HepG2 (cell line): ENCODE measurements around the gene MPG. TPM values are rescaled to one million over a fixed set of nuclear protein-coding genes. Genes with fewer than 3 reads are reported as not detected.

ENCODE experiments used
- ATAC-seq: fragments of 200-7000 bp; cut with Tn5 transposase; 3 replicates; pipeline ENCODE4 v1.9.1; 2020; ENCODE audit warnings: mild to moderate bottlenecking, moderate library complexity
- BruUV-seq: library from RNA; stranded (reverse); fragments of 400-500 nt; replicated peaks from 2 replicates; lab custom pipeline; 2021; lab: Mats Ljungman, UMichigan
- CTCF ChIA-PET: fragments of 300-600 bp; formaldehyde crosslinking; extraction: SDS; loops from one replicate; lab custom pipeline; 2021; ENCODE audit warnings: low total read pairs, inconsistent platforms, low intra/inter-chr PET ratio; lab: Yijun Ruan, JAX
- POLR2A ChIA-PET: fragments of 350-600 bp; sonication (Branson Sonifier 250); formaldehyde crosslinking; loops from one replicate; lab custom pipeline; 2020; ENCODE audit warnings: antibody characterized with exemption, inconsistent platforms; lab: Yijun Ruan, JAX
- DNase-seq: peaks from one replicate; pipeline ENCODE4 v3.0.0-alpha.2; 2015; ENCODE audit warnings: low spot score
- FAIRE-seq: peaks from 3 replicates; lab custom pipeline; 2011; peaks lifted over from hg19 to GRCh38; lab: Jason Lieb, UNC
- H2AFZ ChIP-seq: one replicate; pipeline ENCODE4 v1.6.1; 2011; ENCODE audit warnings: low read length, inconsistent platforms
- H3K27ac ChIP-seq: fragments of 300-600 bp; 3 replicates; pipeline ENCODE4 v1.8.0; 2011; ENCODE audit warnings: mixed run types, mild to moderate bottlenecking, mixed read lengths, low read length, inconsistent platforms; ENCODE audit not compliant: insufficient read depth; ENCODE audit errors: extremely low read length
- H3K27me3 ChIP-seq, 2 experiments: fragments of 200-600 bp in 1 of 2; 2 replicates in 1 of 2; 3 replicates in 1 of 2; pipeline versions ENCODE4 v1.6.0 to v1.8.0; 2011; ENCODE audit warnings: low read length in 2 of 2, mild to moderate bottlenecking in 2 of 2, moderate library complexity in 2 of 2, inconsistent platforms in 1 of 2; ENCODE audit not compliant: insufficient read depth in 2 of 2, control insufficient read depth in 1 of 2
- H3K36me3 ChIP-seq, 2 experiments: fragments of 200-600 bp in 1 of 2; replicated peaks in 1 of 2; 2 replicates in 1 of 2; 3 replicates in 1 of 2; pipeline versions ENCODE4 v1.5.1 to v1.8.0; 2011; ENCODE audit warnings: low read length in 2 of 2, inconsistent platforms in 1 of 2; ENCODE audit not compliant: insufficient read depth in 2 of 2, control insufficient read depth in 1 of 2
- H3K4me1 ChIP-seq: 2 replicates; pipeline ENCODE4 v1.5.1; 2012; ENCODE audit warnings: low read length, inconsistent platforms; ENCODE audit not compliant: insufficient read depth
- H3K4me2 ChIP-seq: 2 replicates; pipeline ENCODE4 v1.6.0; 2011; ENCODE audit warnings: low read depth, low read length, inconsistent platforms
- H3K4me3 ChIP-seq, 3 experiments: fragments of 200-600 bp in 1 of 3; sonication (generic), shearing (Covaris generic) in 1 of 3; replicated peaks in 1 of 3; 2 replicates each; pipeline ENCODE4 v1.5.1; 2011 to 2016; ENCODE audit warnings: low read length in 3 of 3, inconsistent platforms in 2 of 3, low read depth in 2 of 3, mild to moderate bottlenecking in 2 of 3, control low read depth in 1 of 3, mixed read lengths in 1 of 3; ENCODE audit not compliant: insufficient read depth in 1 of 3
- H3K79me2 ChIP-seq: one replicate; pipeline ENCODE4 v1.6.1; 2011; ENCODE audit warnings: low read length, inconsistent platforms; ENCODE audit not compliant: insufficient read depth
- H3K9ac ChIP-seq: 2 replicates; pipeline ENCODE4 v1.6.0; 2011; ENCODE audit warnings: mild to moderate bottlenecking, low read depth, low read length, inconsistent platforms; ENCODE audit not compliant: insufficient read depth
- H3K9me3 ChIP-seq: 2 replicates; pipeline ENCODE4 v1.5.1; 2012; ENCODE audit warnings: mild to moderate bottlenecking, low read length
- H4K20me1 ChIP-seq: 2 replicates; pipeline ENCODE4 v1.6.0; 2011; ENCODE audit warnings: inconsistent platforms, mild to moderate bottlenecking, low read length, moderate library complexity; ENCODE audit not compliant: insufficient read depth
- DNMT1 ChIP-seq: sonication (generic); formaldehyde crosslinking; IDR thresholded peaks from 2 replicates; pipeline ENCODE4 v1.5.1; 2020; ENCODE audit warnings: mild to moderate bottlenecking, missing genetic modification reagents
- FOXA1 ChIP-seq, 2 experiments: fragments of 450-650 bp in 1 of 2; sonication (generic) in 1 of 2; formaldehyde crosslinking in 1 of 2; IDR thresholded peaks; 2 replicates each; pipeline versions ENCODE4 v1.4.0 to v1.6.1; 2016 to 2020; ENCODE audit warnings: missing genetic modification reagents in 1 of 2
- GATAD1 ChIP-seq: IDR thresholded peaks from 2 replicates; pipeline ENCODE4 v1.6.1; 2016; ENCODE audit warnings: missing genetic modification reagents, missing compliant biosample characterization
- ISL2 ChIP-seq: sonication (generic); formaldehyde crosslinking; IDR thresholded peaks from 2 replicates; pipeline ENCODE4 v1.5.0; 2020; ENCODE audit warnings: missing genetic modification reagents
- KLF13 ChIP-seq: sonication (generic); formaldehyde crosslinking; IDR thresholded peaks from 2 replicates; pipeline ENCODE4 v1.4.0; 2020; ENCODE audit warnings: mild to moderate bottlenecking, missing genetic modification reagents
- REST ChIP-seq, 2 experiments: IDR thresholded peaks; 2 replicates each; pipeline ENCODE4 v1.6.1; 2011 to 2012; ENCODE audit warnings: low read length in 2 of 2, borderline replicate concordance in 1 of 2, low read depth in 1 of 2, mild to moderate bottlenecking in 1 of 2, moderate library complexity in 1 of 2
- STAG1 ChIP-seq: sonication (generic); formaldehyde crosslinking; IDR thresholded peaks from 2 replicates; pipeline ENCODE4 v1.4.0; 2020; ENCODE audit warnings: missing genetic modification reagents
- ZFAT ChIP-seq: sonication (generic); formaldehyde crosslinking; conservative IDR thresholded peaks from 2 replicates; pipeline ENCODE4 v1.8.1; 2023; ENCODE audit warnings: missing genetic modification reagents, inconsistent platforms
- ZNF343 ChIP-seq: sonication (generic); formaldehyde crosslinking; IDR thresholded peaks from 2 replicates; pipeline ENCODE4 v1.4.0; 2020; ENCODE audit warnings: mild to moderate bottlenecking, missing genetic modification reagents
- ZNF597 ChIP-seq: sonication (generic); formaldehyde crosslinking; IDR thresholded peaks from 2 replicates; pipeline ENCODE4 v1.5.0; 2020; ENCODE audit warnings: missing genetic modification reagents
- ZNF644 ChIP-seq: IDR thresholded peaks from 2 replicates; pipeline ENCODE4 v1.6.1; 2016; ENCODE audit warnings: low read depth
- ZNF737 ChIP-seq: sonication (generic); formaldehyde crosslinking; IDR thresholded peaks from 2 replicates; pipeline ENCODE4 v1.5.0; 2020; ENCODE audit warnings: missing genetic modification reagents, mild to moderate bottlenecking, borderline replicate concordance
- ZNF768 ChIP-seq: sonication (generic); formaldehyde crosslinking; IDR thresholded peaks from 2 replicates; pipeline ENCODE4 v1.4.0; 2020; ENCODE audit warnings: missing genetic modification reagents
- ZNF839 ChIP-seq: sonication (generic); formaldehyde crosslinking; IDR thresholded peaks from 2 replicates; pipeline ENCODE4 v1.4.0; 2020; ENCODE audit warnings: missing genetic modification reagents, mild to moderate bottlenecking, borderline replicate concordance
- whole genome bisulfite sequencing: methylation state at CpG from one replicate; pipeline ENCODE4 v1.1.6; 2017; ENCODE audit warnings: low lambda C conversion rate; 5-methylcytosine and 5-hydroxymethylcytosine counted together
- in situ Hi-C: cut with HindIII; loops from 2 replicates; pipeline ENCODE4 v1.10.0; 2017; ENCODE audit warnings: low pct_unique_long_range_greater_than_20kb; ENCODE audit not compliant: extremely low pct_ligation_motif_present
- intact Hi-C: fragments of 100-400 bp; cut with micrococcal nuclease; formaldehyde crosslinking; loops from one replicate; pipeline ENCODE4 v1.10.0; 2022; ENCODE audit not compliant: unreplicated experiment
- polyA plus RNA-seq, 8 experiments: library from polyadenylated mRNA; depleted of rRNA in 3 of 8; stranded (reverse) in 7 of 8; unstranded in 1 of 8; fragments of >200 nt; fragmentation: Illumina TruSeq in 4 of 8; extraction: Trizol in 4 of 8; gene quantifications; 2 replicates each; pipeline versions ENCODE4 v1.2.1 to v1.2.3, GENCODE V29; 2011 to 2016; ENCODE audit warnings: low read depth in 4 of 8, missing spikeins in 1 of 8, mixed read lengths in 1 of 8; ENCODE audit not compliant: insufficient read depth in 1 of 8
- total RNA-seq, 5 experiments: library from RNA; depleted of rRNA; stranded (reverse); fragments of >200 nt; fragmentation: Illumina TruSeq; extraction: Trizol; gene quantifications; 2 replicates each; pipeline ENCODE4 v1.2.3, GENCODE V29; 2016; ENCODE audit warnings: low read depth in 1 of 5

Gene MPG
- total and polyA plus RNA-seq, 2 of the 13 experiments (the other 11 are each of a cell fraction or from before 2014, with no cell fraction given), result 59.1 to 62.5 TPM

GRCh38 chr16:54237-54581, 23.8 kb upstream of the MPG start (continued):
- TF ChIP-seq ZNF839 (CRISPR knock-in tag), result no peak

- Histone ChIP-seq H3K9me3 (no peaks in the 10 kb centered on the region), H3K27ac (no peak overlapping the region), H3K36me3 (peaks cover 13 to 41% of the 10 kb centered on the region in 2 experiments; a peak in 4 of 5 replicates), H3K4me2 (no peak overlapping the region), H2AFZ (no peak overlapping the region), H3K4me1 (peaks cover 23% of the 10 kb centered on the region), H3K79me2 (peaks cover 19% of the 10 kb centered on the region), H3K9ac (no peak overlapping the region), H4K20me1 (no peaks in the 10 kb centered on the region), H3K27me3 (no peaks in the 10 kb centered on the region; a peak in 1 of 5 replicates), H3K4me3 (no peak overlapping the region)
- WGBS, result 96% methylated on average over 5 of the region's 11 CpGs
- FAIRE-seq, result no peak
- CTCF ChIA-PET, result no interaction called here
- no peak for ATAC-seq
- POLR2A ChIA-PET, result no interaction called here
- DNase-seq, result no peak
- intact Hi-C loops (no loop called here), in situ Hi-C loops (no loop called here)
- BruUV-seq, result no TSS peak
- no peak for TF ChIP-seq ISL2 (CRISPR knock-in tag)
- no peak for TF ChIP-seq FOXA1 (IDR thresholded peaks at IDR 0.05)
- no peak for TF ChIP-seq FOXA1 (CRISPR knock-in tag; IDR thresholded peaks at IDR 0.05)
- TF ChIP-seq STAG1 (CRISPR knock-in tag), result no peak
- TF ChIP-seq ZNF737 (CRISPR knock-in tag), result no peak
- no peak for TF ChIP-seq ZNF343 (CRISPR knock-in tag)
- no peak for TF ChIP-seq ZNF768 (CRISPR knock-in tag)
- no peak for TF ChIP-seq REST (IDR thresholded peaks at IDR 0.05; ENCODE audit: borderline replicate concordance in 1 of 2, low read depth in 1 of 2, low read length in 2 of 2)
- no peak for TF ChIP-seq GATAD1
- TF ChIP-seq ZFAT (CRISPR knock-in tag), result no peak
- TF ChIP-seq ZNF597 (CRISPR knock-in tag), result no peak
- no peak for TF ChIP-seq KLF13 (CRISPR knock-in tag)
- TF ChIP-seq ZNF644 (CRISPR knock-in tag), result no peak
- no peak for TF ChIP-seq DNMT1
These were observed 22.4 kb upstream of the MPG start for GRCh38 chr16:55571-56136.
